SK-N-SH (cell line): Measurements from ENCODE around the gene NFASC. TPM values are rescaled to one million over a fixed set of nuclear protein-coding genes. Genes with fewer than 3 reads are reported as not detected.

ENCODE experiments used
- CTCF ChIA-PET: fragments of 300-600, 350-600 bp; formaldehyde crosslinking; extraction: SDS; loops from one replicate; lab custom pipeline; 2021; lab: Yijun Ruan, JAX
- POLR2A ChIA-PET: fragments of 350-600 bp; sonication (Branson Sonifier 250); formaldehyde crosslinking; extraction: SDS; loops from one replicate; lab custom pipeline; 2020; ENCODE audit warnings: antibody characterized with exemption, inconsistent platforms; lab: Yijun Ruan, JAX
- DNase-seq: peaks from one replicate; pipeline ENCODE4 v3.0.0; 2012
- H2AFZ ChIP-seq: fragments of 200-600 bp; sonication (generic); 2 replicates; pipeline ENCODE4 v1.8.1; 2016; ENCODE audit warnings: antibody characterized with exemption, mild to moderate bottlenecking, low read depth
- H3F3A ChIP-seq: fragments of 200-600 bp; sonication (generic); replicated peaks from 2 replicates; pipeline ENCODE3; 2016; ENCODE audit warnings: antibody characterized with exemption, mild to moderate bottlenecking; ENCODE audit not compliant: insufficient read depth
- H3K27ac ChIP-seq, 2 experiments: fragments of 200-500 bp in 1 of 2; fragments of 200-600 bp in 1 of 2; sonication (Bioruptor generic) in 1 of 2; sonication (generic), shearing (Covaris generic) in 1 of 2; 2 replicates each; pipeline versions ENCODE4 v1.5.1 to v1.6.1; 2014 to 2016; ENCODE audit warnings: low read depth in 2 of 2, inconsistent platforms in 1 of 2, low read length in 1 of 2, mild to moderate bottlenecking in 1 of 2, mixed read lengths in 1 of 2
- H3K27me3 ChIP-seq: fragments of 200-600 bp; sonication (generic), shearing (Covaris generic); 2 replicates; pipeline ENCODE4 v1.6.1; 2016; ENCODE audit warnings: mixed run types; ENCODE audit not compliant: insufficient read depth
- H3K36me3 ChIP-seq, 2 experiments: fragments of 200-500 bp in 1 of 2; fragments of 200-600 bp in 1 of 2; sonication (Bioruptor generic) in 1 of 2; sonication (generic) in 1 of 2; replicated peaks in 1 of 2; 2 replicates each; pipeline versions ENCODE3 to v1.5.1; 2014 to 2016; ENCODE audit warnings: low read length in 1 of 2, mild to moderate bottlenecking in 1 of 2; ENCODE audit not compliant: insufficient read depth in 2 of 2, control insufficient read depth in 1 of 2
- H3K4me1 ChIP-seq, 2 experiments: fragments of 200-500 bp in 1 of 2; fragments of 200-600 bp in 1 of 2; sonication (Bioruptor generic) in 1 of 2; sonication (generic), shearing (Covaris generic) in 1 of 2; 2 replicates each; pipeline versions ENCODE4 v1.5.1 to v1.6.1; 2014 to 2016; ENCODE audit warnings: low read depth in 1 of 2, low read length in 1 of 2, mixed run types in 1 of 2; ENCODE audit not compliant: insufficient read depth in 2 of 2, control insufficient read depth in 1 of 2
- H3K4me2 ChIP-seq: fragments of 200-600 bp; sonication (generic), shearing (Covaris generic); 2 replicates; pipeline ENCODE4 v1.6.1; 2017; ENCODE audit warnings: mixed run types
- H3K4me3 ChIP-seq, 2 experiments: fragments of 200-500 bp in 1 of 2; fragments of 200-600 bp in 1 of 2; sonication (Bioruptor generic) in 1 of 2; sonication (generic), shearing (Covaris generic) in 1 of 2; 2 replicates each; pipeline versions ENCODE4 v1.5.1 to v1.8.1; 2014 to 2016; ENCODE audit warnings: low read depth in 2 of 2, inconsistent platforms in 1 of 2, low read length in 1 of 2, mild to moderate bottlenecking in 1 of 2, mixed read lengths in 1 of 2, moderate library complexity in 1 of 2
- H3K79me2 ChIP-seq: fragments of 200-600 bp; sonication (generic); 2 replicates; pipeline ENCODE4 v1.8.1; 2017; ENCODE audit warnings: mild to moderate bottlenecking; ENCODE audit not compliant: insufficient read depth
- H3K9ac ChIP-seq: fragments of 200-600 bp; sonication (generic); 2 replicates; pipeline ENCODE4 v1.6.1; 2017; ENCODE audit warnings: mixed run types
- H3K9me2 ChIP-seq: fragments of 200-600 bp; sonication (generic); 2 replicates; pipeline ENCODE4 v1.6.1; 2017; ENCODE audit warnings: mixed run types
- H3K9me3 ChIP-seq: fragments of 200-600 bp; sonication (generic); 2 replicates; pipeline ENCODE4 v1.6.1; 2017; ENCODE audit warnings: mixed run types, mild to moderate bottlenecking, moderate library complexity
- H4K20me1 ChIP-seq: fragments of 200-600 bp; sonication (generic); 2 replicates; pipeline ENCODE4 v1.6.1; 2017; ENCODE audit warnings: mild to moderate bottlenecking, mixed run types; ENCODE audit not compliant: insufficient read depth
- ELF1 ChIP-seq: IDR thresholded peaks from 2 replicates; pipeline ENCODE4 v1.4.0; 2012
- GATA2 ChIP-seq: sonication (generic); formaldehyde crosslinking; IDR thresholded peaks from 2 replicates; pipeline ENCODE4 v1.5.0; 2020; ENCODE audit warnings: mild to moderate bottlenecking, missing genetic modification reagents
- JUND ChIP-seq: IDR thresholded peaks from 2 replicates; pipeline ENCODE4 v1.4.0; 2012
- MAX ChIP-seq: IDR thresholded peaks from 2 replicates; pipeline ENCODE4 v1.4.0; 2012; ENCODE audit warnings: low read depth
- MXI1 ChIP-seq: IDR thresholded peaks from 2 replicates; pipeline ENCODE4 v1.6.1; 2012; ENCODE audit warnings: mild to moderate bottlenecking, low read depth, low read length, improper control_type of control experiment
- NRF1 ChIP-seq: IDR thresholded peaks from 2 replicates; pipeline ENCODE4 v1.6.1; 2012; ENCODE audit warnings: low read depth, mild to moderate bottlenecking, low read length
- PBX3 ChIP-seq: IDR thresholded peaks from 2 replicates; pipeline ENCODE4; 2012
- POLR2AphosphoS5 ChIP-seq: IDR thresholded peaks from 2 replicates; pipeline ENCODE4 v1.6.1; 2012; ENCODE audit warnings: low read depth, low read length
- RFX5 ChIP-seq: IDR thresholded peaks from 2 replicates; pipeline ENCODE4 v1.6.1; 2012; ENCODE audit warnings: mild to moderate bottlenecking, improper control_type of control experiment, low read length
- SIN3A ChIP-seq: IDR thresholded peaks from 2 replicates; pipeline ENCODE4 v1.6.1; 2012; ENCODE audit warnings: low read depth, mild to moderate bottlenecking, low read length, moderate library complexity, borderline replicate concordance
- TAF1 ChIP-seq: IDR thresholded peaks from 2 replicates; pipeline ENCODE4 v1.6.1; 2012; ENCODE audit warnings: low read depth, mild to moderate bottlenecking, low read length, moderate library complexity, borderline replicate concordance
- TCF12 ChIP-seq: IDR thresholded peaks from 2 replicates; pipeline ENCODE4 v1.4.0; 2012
- TEAD4 ChIP-seq: IDR thresholded peaks from 2 replicates; pipeline ENCODE4 v1.4.0; 2012; ENCODE audit warnings: mild to moderate bottlenecking, borderline replicate concordance; ENCODE audit not compliant: insufficient read depth
- USF1 ChIP-seq: IDR thresholded peaks from 2 replicates; pipeline ENCODE4 v1.4.0; 2012; ENCODE audit warnings: low read depth, borderline replicate concordance
- USF2 ChIP-seq: fragments of 150-350 bp; IDR thresholded peaks from 2 replicates; pipeline ENCODE4 v1.6.1; 2017; ENCODE audit warnings: antibody characterized with exemption, low read length, low read depth, borderline replicate concordance
- WGBS: methylation state at CpG from one replicate; pipeline ENCODE4 v1.1.6; 2017; ENCODE audit warnings: low lambda C conversion rate; 5-methylcytosine and 5-hydroxymethylcytosine counted together
- polyA plus RNA-seq, 3 experiments: library from polyadenylated mRNA; depleted of rRNA; stranded (reverse); fragments of >200 nt; gene quantifications; 2 replicates each; pipeline ENCODE4 v1.2.3, GENCODE V29; 2012

NFASC gene
- polyA plus RNA-seq, 1 of the 3 experiments (the other 2 are of a cell fraction): 6.0 TPM

- TF ChIP-seq PBX3 (no peak), JUND (no peak), ELF1 (no peak), TCF12 (no peak), TAF1 (no peak), MXI1 (no peak), USF2 (no peak)
These were observed 39.9 kb upstream of the NFASC start (continued) for GRCh38 chr1:204830747-204831146.

GRCh38 chr1:204831186-204831585 lies 39.5 kb upstream of the NFASC start:
- no peak overlapping the region for H3K4me2 ChIP-seq
- H3K9me3 ChIP-seq: no peaks in the 10 kb centered on the region
- H3K79me2 ChIP-seq: no peaks in the 10 kb centered on the region
- H4K20me1 ChIP-seq: no peaks in the 10 kb centered on the region
- CTCF ChIA-PET: interaction anchor here (0.6 to 21.2 kb wide), 6 partner anchors 8 to 578 kb away, joined by 3 to 291 read pairs (median 6); no protein-coding TSS in a partner anchor
- no peaks in the 10 kb centered on the region for H3K36me3 ChIP-seq
- H3K9me2 ChIP-seq: no peaks in the 10 kb centered on the region
- H3K4me3 ChIP-seq: no peak overlapping the region
- H3K4me1 ChIP-seq: peaks cover 0 to 11% of the 10 kb centered on the region in 2 experiments; a peak in 1 of 4 replicates
- no peak overlapping the region for H3K27ac ChIP-seq
- H3F3A ChIP-seq: peaks cover 4% of the 10 kb centered on the region
- H2AFZ ChIP-seq: no peak overlapping the region
- POLR2A ChIA-PET: no interaction called here
- no peaks in the 10 kb centered on the region for H3K27me3 ChIP-seq
- no peak overlapping the region for H3K9ac ChIP-seq
- TF ChIP-seq TEAD4 (no peak), RFX5 (no peak), MAX (no peak), NRF1 (no peak), GATA2 (CRISPR knock-in tag) (no peak), ELF1 (no peak), POLR2AphosphoS5 (no peak), JUND (no peak), TCF12 (no peak), MXI1 (no peak)
- no peak for DNase-seq
- WGBS: 74% methylated on average over 3 of the region's 3 CpGs

GRCh38 chr1:204834336-204834735 lies 36.3 kb upstream of the NFASC start:
- ChIA-PET CTCF (interaction anchor here (0.6 to 21.2 kb wide), 5 partner anchors 17 to 107 kb away, joined by 3 to 291 read pairs (median 4); no protein-coding TSS in a partner anchor), POLR2A (no interaction called here)
- Histone ChIP-seq H3K27ac (no peak overlapping the region), H3K9me2 (no peaks in the 10 kb centered on the region), H3K9ac (no peak overlapping the region), H3K9me3 (no peaks in the 10 kb centered on the region), H3K27me3 (no peaks in the 10 kb centered on the region), H3K4me1 (peaks cover 0 to 3% of the 10 kb centered on the region in 2 experiments; a peak in 1 of 4 replicates), H3K79me2 (no peaks in the 10 kb centered on the region), H3K4me2 (no peak overlapping the region), H3F3A (peaks cover 1% of the 10 kb centered on the region), H3K4me3 (no peak overlapping the region), H3K36me3 (no peaks in the 10 kb centered on the region), H4K20me1 (peaks cover 5% of the 10 kb centered on the region; the same call in 1 of the 2 replicates), H2AFZ (no peak overlapping the region)
- no peak for TF ChIP-seq POLR2AphosphoS5
- TF ChIP-seq GATA2 (CRISPR knock-in tag): no peak
- TF ChIP-seq SIN3A: no peak
- no peak for TF ChIP-seq USF1
- TF ChIP-seq NRF1: no peak
- WGBS: 40% methylated on average over 5 of the region's 5 CpGs
- peak; percentile 38 for DNase-seq
